H1 (cell line): ENCODE measurements around the gene SUSD6. TPM values are rescaled to one million over a fixed set of nuclear protein-coding genes. Genes with fewer than 3 reads are reported as not detected.

Experiments used
- CTCF ChIA-PET: fragments of 300-600 bp; sonication (Branson Sonifier 250); formaldehyde crosslinking; loops from one replicate; lab custom pipeline; 2021; ENCODE audit not compliant: partially characterized antibody; lab: Charles Lee
- POLR2A ChIA-PET: fragments of 300-600 bp; sonication (Branson Sonifier 250); formaldehyde crosslinking; loops from one replicate; lab custom pipeline; 2021; ENCODE audit warnings: inconsistent platforms; ENCODE audit not compliant: partially characterized antibody; lab: Charles Lee
- DNase-seq, 2 experiments: peaks; one replicate each; pipeline versions ENCODE4 v3.0.0 to v3.0.0-alpha.2; 2010 to 2022; ENCODE audit warnings: low spot score in 2 of 2, low read depth in 1 of 2, mixed read lengths in 1 of 2
- FAIRE-seq: peaks from 2 replicates; lab custom pipeline; 2011; peaks lifted over from hg19 to GRCh38; lab: Jason Lieb, UNC
- H2AFZ ChIP-seq: 2 replicates; pipeline ENCODE4 v1.8.1; 2012; ENCODE audit warnings: low read length, inconsistent platforms
- H2AK5ac ChIP-seq: 2 replicates; pipeline ENCODE4 v1.6.1; 2013; ENCODE audit warnings: low read depth, low read length
- H2BK120ac ChIP-seq: replicated peaks from 2 replicates; pipeline ENCODE3; 2013; ENCODE audit warnings: low read depth, low read length, inconsistent platforms
- H2BK12ac ChIP-seq: 2 replicates; pipeline ENCODE4 v1.6.1; 2013; ENCODE audit warnings: low read depth, low read length
- H2BK15ac ChIP-seq: 2 replicates; pipeline ENCODE4 v1.6.1; 2013; ENCODE audit warnings: low read length
- H2BK20ac ChIP-seq: 2 replicates; pipeline ENCODE4 v1.6.1; 2013; ENCODE audit warnings: low read length
- H2BK5ac ChIP-seq: 2 replicates; pipeline ENCODE4 v1.6.1; 2013; ENCODE audit warnings: low read depth, low read length
- H3K14ac ChIP-seq: 2 replicates; pipeline ENCODE4 v1.6.1; 2013; ENCODE audit warnings: inconsistent platforms; ENCODE audit not compliant: insufficient read length
- H3K18ac ChIP-seq: 2 replicates; pipeline ENCODE4 v1.6.1; 2013; ENCODE audit warnings: low read length; ENCODE audit errors: extremely low read depth
- H3K23ac ChIP-seq: 2 replicates; pipeline ENCODE4 v1.6.1; 2013; ENCODE audit warnings: inconsistent platforms; ENCODE audit not compliant: insufficient read length
- H3K23me2 ChIP-seq: 2 replicates; pipeline ENCODE4 v1.6.1; 2013; ENCODE audit warnings: low read depth, low read length
- H3K27ac ChIP-seq: 2 replicates; pipeline ENCODE4 v1.6.1; 2011; ENCODE audit warnings: low read depth, low read length, inconsistent platforms
- H3K27me3 ChIP-seq, 4 experiments: replicated peaks in 1 of 4; 1 replicate in 1 of 4; 2 replicates in 3 of 4; pipeline versions ENCODE4 v1.6.1 to v1.8.1; 2011 to 2013; ENCODE audit warnings: low read length in 3 of 4, mild to moderate bottlenecking in 3 of 4, inconsistent platforms in 2 of 4, mixed read lengths in 2 of 4, moderate library complexity in 1 of 4; ENCODE audit not compliant: control insufficient read depth in 3 of 4, insufficient read depth in 3 of 4; ENCODE audit errors: extremely low read depth in 1 of 4
- H3K36me3 ChIP-seq, 4 experiments: 2 replicates each; pipeline versions ENCODE4 v1.6.1 to v1.8.1; 2011 to 2013; ENCODE audit warnings: mild to moderate bottlenecking in 4 of 4, low read length in 3 of 4, moderate library complexity in 2 of 4, control low read depth in 1 of 4, inconsistent platforms in 1 of 4; ENCODE audit not compliant: insufficient read depth in 4 of 4, control insufficient read depth in 2 of 4
- H3K4ac ChIP-seq: replicated peaks from 2 replicates; pipeline ENCODE3; 2013; ENCODE audit warnings: low read length, low read depth, mixed read lengths, inconsistent platforms; ENCODE audit not compliant: insufficient read length
- H3K4me1 ChIP-seq, 4 experiments: replicated peaks in 1 of 4; 1 replicate in 1 of 4; 2 replicates in 3 of 4; pipeline versions ENCODE4 v1.6.1 to v1.8.1; 2011 to 2013; ENCODE audit warnings: low read length in 3 of 4, inconsistent platforms in 2 of 4, mixed read lengths in 1 of 4; ENCODE audit not compliant: insufficient read depth in 4 of 4, control insufficient read depth in 3 of 4
- H3K4me2 ChIP-seq, 2 experiments: 2 replicates each; pipeline versions ENCODE4 v1.6.1 to v1.8.1; 2011 to 2013; ENCODE audit warnings: low read depth in 2 of 2, low read length in 2 of 2, control low read depth in 1 of 2, inconsistent platforms in 1 of 2, mild to moderate bottlenecking in 1 of 2; ENCODE audit not compliant: insufficient read depth in 1 of 2
- H3K4me3 ChIP-seq, 4 experiments: fragments of 200-600, 300-600 bp in 1 of 4; sonication (generic), shearing (Covaris generic), sonication (Bioruptor Twin) in 1 of 4; 2 replicates each; pipeline versions ENCODE4 v1.5.1 to v1.8.1; 2011 to 2016; ENCODE audit warnings: low read length in 4 of 4, low read depth in 3 of 4, control low read depth in 2 of 4, inconsistent platforms in 2 of 4, mild to moderate bottlenecking in 2 of 4, mixed read lengths in 1 of 4, moderate library complexity in 1 of 4; ENCODE audit not compliant: insufficient read depth in 2 of 4; ENCODE audit errors: extremely low read depth in 1 of 4
- H3K56ac ChIP-seq: replicated peaks from 2 replicates; pipeline ENCODE3; 2013; ENCODE audit warnings: low read depth, mild to moderate bottlenecking, mixed read lengths, low read length, inconsistent platforms; ENCODE audit not compliant: insufficient read length
- H3K79me1 ChIP-seq: 2 replicates; pipeline ENCODE4 v1.6.1; 2013; ENCODE audit warnings: low read depth, low read length, control low read depth
- H3K79me2 ChIP-seq, 2 experiments: 2 replicates each; pipeline versions ENCODE4 v1.6.1 to v1.8.1; 2012 to 2013; ENCODE audit warnings: low read length in 2 of 2, mild to moderate bottlenecking in 2 of 2, inconsistent platforms in 1 of 2; ENCODE audit not compliant: insufficient read depth in 2 of 2, control insufficient read depth in 1 of 2
- H3K9ac ChIP-seq, 4 experiments: replicated peaks in 1 of 4; 1 replicate in 1 of 4; 2 replicates in 3 of 4; pipeline versions ENCODE4 v1.6.1 to v1.8.1; 2011 to 2013; ENCODE audit warnings: low read depth in 3 of 4, low read length in 3 of 4, control low read depth in 2 of 4, mild to moderate bottlenecking in 2 of 4, moderate library complexity in 2 of 4, inconsistent platforms in 1 of 4; ENCODE audit errors: extremely low read depth in 1 of 4
- H3K9me3 ChIP-seq, 2 experiments: 2 replicates each; pipeline versions ENCODE4 v1.6.1 to v1.8.1; 2012 to 2013; ENCODE audit warnings: mild to moderate bottlenecking in 2 of 2, moderate library complexity in 2 of 2, control low read depth in 1 of 2, inconsistent platforms in 1 of 2, low read depth in 1 of 2, low read length in 1 of 2, mixed read lengths in 1 of 2; ENCODE audit not compliant: insufficient read depth in 2 of 2
- H4K20me1 ChIP-seq, 2 experiments: replicated peaks in 1 of 2; 2 replicates each; pipeline versions ENCODE3 to v1.8.1; 2011 to 2013; ENCODE audit warnings: inconsistent platforms in 2 of 2, low read length in 2 of 2, mild to moderate bottlenecking in 1 of 2; ENCODE audit not compliant: insufficient read depth in 2 of 2, control insufficient read depth in 1 of 2
- H4K5ac ChIP-seq: 2 replicates; pipeline ENCODE4 v1.6.1; 2013; ENCODE audit warnings: low read length, low read depth, mixed read lengths, inconsistent platforms; ENCODE audit not compliant: insufficient read length
- H4K8ac ChIP-seq: 2 replicates; pipeline ENCODE4 v1.8.0; 2013; ENCODE audit warnings: mild to moderate bottlenecking, moderate library complexity, low read length, inconsistent platforms; ENCODE audit not compliant: insufficient read depth; ENCODE audit errors: extremely low read depth
- H4K91ac ChIP-seq: replicated peaks from 2 replicates; pipeline ENCODE3; 2013; ENCODE audit warnings: low read length, mixed read lengths, inconsistent platforms; ENCODE audit not compliant: insufficient read length
- CBX8 ChIP-seq: fragments of 300-800, 300-1000 bp; sonication (generic); IDR thresholded peaks from 2 replicates; pipeline ENCODE4 v1.7.1; 2016; ENCODE audit warnings: low read depth, low read length, borderline replicate concordance
- JUND ChIP-seq: IDR thresholded peaks from 2 replicates; pipeline ENCODE4 v1.6.1; 2011; ENCODE audit warnings: mild to moderate bottlenecking, improper control_type of control experiment, low read length
- MAX ChIP-seq: IDR thresholded peaks from 2 replicates; pipeline ENCODE4 v1.6.1; 2012; ENCODE audit warnings: inconsistent platforms
- RFX5 ChIP-seq: IDR thresholded peaks from 2 replicates; pipeline ENCODE4 v1.6.1; 2011; ENCODE audit warnings: low read depth, low read length, improper control_type of control experiment, borderline replicate concordance
- RNF2 ChIP-seq: fragments of 200-900, 300-1000 bp; sonication (generic); IDR thresholded peaks from 2 replicates; pipeline ENCODE4 v1.7.1; 2016; ENCODE audit warnings: borderline replicate concordance, low read depth, mild to moderate bottlenecking, antibody characterized with exemption, low read length; ENCODE audit not compliant: poor library complexity, severe bottlenecking; ENCODE audit errors: missing control alignments
- SIRT6 ChIP-seq: IDR thresholded peaks from one replicate; pipeline ENCODE4 v1.7.1; 2012; ENCODE audit warnings: low read length, inconsistent platforms
- ZNF274 ChIP-seq: IDR thresholded peaks from 2 replicates; pipeline ENCODE4 v1.7.0; 2012; ENCODE audit warnings: low read length, borderline replicate concordance; ENCODE audit errors: extremely low read depth
- WGBS, 2 experiments: shearing (Covaris generic) in 1 of 2; methylation state at CpG; one replicate each; pipeline versions ENCODE4 v1.1.6 to v1.1.7; 2013 to 2015; ENCODE audit warnings: low lambda C conversion rate in 2 of 2, mixed read lengths in 2 of 2, inconsistent platforms in 1 of 2, low coverage in 1 of 2, missing lambda C conversion rate in 1 of 2; ENCODE audit not compliant: insufficient replicate concordance in 2 of 2, insufficient coverage in 1 of 2, insufficient read length in 1 of 2; ENCODE audit errors: extremely low coverage in 1 of 2, missing lambda C conversion rate in 1 of 2; 5-methylcytosine and 5-hydroxymethylcytosine counted together
- polyA plus RNA-seq, 7 experiments: library from polyadenylated mRNA; depleted of rRNA in 3 of 7; stranded (reverse) in 5 of 7; unstranded in 2 of 7; fragments of >200 nt in 5 of 7; fragments of 200-250 nt in 2 of 7; gene quantifications; 1 replicate in 5 of 7; 2 replicates in 1 of 7; 4 replicates in 1 of 7; pipeline versions ENCODE4 v1.2.1 to v1.2.3, GENCODE V29; 2011 to 2013; ENCODE audit warnings: missing spikeins in 2 of 7, mixed read lengths in 2 of 7
- total RNA-seq: library from RNA; stranded (reverse); fragmentation: NEBNext Ultra II Directional; extraction: Animal tissue kit (Norgen Biotek cat#: 25700); gene quantifications from 2 replicates; pipeline ENCODE4 v1.2.1, GENCODE V29; 2021

SUSD6 gene
- total and polyA plus RNA-seq, 2 of the 8 experiments (the other 6 are each of a cell fraction or from before 2014, with no cell fraction given): 3.0 to 3.8 TPM

- H3K4me2 ChIP-seq: no peak overlapping the region
- TF ChIP-seq JUND (no peak), SIRT6 (no peak), RFX5 (no peak), RNF2 (no peak), MAX (no peak), ZNF274 (no peak), CBX8 (no peak)
- H2BK5ac ChIP-seq: no peak overlapping the region
- H3K4ac ChIP-seq: no peak overlapping the region
- H3K4me1 ChIP-seq: no peaks in the 10 kb centered on the region
- H3K79me2 ChIP-seq: no peaks in the 10 kb centered on the region
- no peaks in the 10 kb centered on the region for H4K20me1 ChIP-seq
- H2BK120ac ChIP-seq: no peak overlapping the region
- CTCF ChIA-PET: interaction anchor here (1.1 to 3.8 kb wide), 7 partner anchors 9 to 131 kb away, joined by 3 to 32 read pairs (median 3); no protein-coding TSS in a partner anchor
- H3K23ac ChIP-seq: no peak overlapping the region
- H3K79me1 ChIP-seq: no peaks in the 10 kb centered on the region
- 84% methylated on average over 5 of the region's 5 CpGs; no CpG with 5 or more reads in 1 of the 2 experiments for WGBS, 2 experiments
- no peaks in the 10 kb centered on the region for H3K9me3 ChIP-seq
- no peak overlapping the region for H3K56ac ChIP-seq
- H2BK20ac ChIP-seq: no peak overlapping the region
- H3K27me3 ChIP-seq: no peaks in the 10 kb centered on the region
- H4K5ac ChIP-seq: no peak overlapping the region
- no peak overlapping the region for H3K27ac ChIP-seq
- POLR2A ChIA-PET: interaction anchor here (0.5 to 0.9 kb wide), 2 partner anchors 55 to 171 kb away, joined by 3 to 5 read pairs; partner anchors contain the start of gene SRSF5
- H3K36me3 ChIP-seq: no peaks in the 10 kb centered on the region
- H4K91ac ChIP-seq: no peak overlapping the region
- H3K9ac ChIP-seq: no peak overlapping the region
- no peak overlapping the region for H2BK15ac ChIP-seq
- H2AK5ac ChIP-seq: no peak overlapping the region
- no peak overlapping the region for H3K4me3 ChIP-seq
- no peak overlapping the region for H4K8ac ChIP-seq
- DNase-seq: no peak
- no peak for FAIRE-seq
- no peaks in the 10 kb centered on the region for H3K23me2 ChIP-seq
- no peak overlapping the region for H3K18ac ChIP-seq
- H2AFZ ChIP-seq: no peak overlapping the region
- H2BK12ac ChIP-seq: no peak overlapping the region
- H3K14ac ChIP-seq: no peak overlapping the region
Measured at GRCh38 chr14:69595336-69595735, 16.1 kb upstream of the SUSD6 start.
